CD4-positive, alpha-beta T cell treated with Interleukin-17A for 4 hours (primary cell): Measurements from ENCODE around the gene TOX3.

Experiments used
- DNase-seq: peaks from one replicate; pipeline ENCODE4 v3.0.0-alpha.2; 2020; ENCODE audit warnings: mixed read lengths

TOX3 gene

DNA sequence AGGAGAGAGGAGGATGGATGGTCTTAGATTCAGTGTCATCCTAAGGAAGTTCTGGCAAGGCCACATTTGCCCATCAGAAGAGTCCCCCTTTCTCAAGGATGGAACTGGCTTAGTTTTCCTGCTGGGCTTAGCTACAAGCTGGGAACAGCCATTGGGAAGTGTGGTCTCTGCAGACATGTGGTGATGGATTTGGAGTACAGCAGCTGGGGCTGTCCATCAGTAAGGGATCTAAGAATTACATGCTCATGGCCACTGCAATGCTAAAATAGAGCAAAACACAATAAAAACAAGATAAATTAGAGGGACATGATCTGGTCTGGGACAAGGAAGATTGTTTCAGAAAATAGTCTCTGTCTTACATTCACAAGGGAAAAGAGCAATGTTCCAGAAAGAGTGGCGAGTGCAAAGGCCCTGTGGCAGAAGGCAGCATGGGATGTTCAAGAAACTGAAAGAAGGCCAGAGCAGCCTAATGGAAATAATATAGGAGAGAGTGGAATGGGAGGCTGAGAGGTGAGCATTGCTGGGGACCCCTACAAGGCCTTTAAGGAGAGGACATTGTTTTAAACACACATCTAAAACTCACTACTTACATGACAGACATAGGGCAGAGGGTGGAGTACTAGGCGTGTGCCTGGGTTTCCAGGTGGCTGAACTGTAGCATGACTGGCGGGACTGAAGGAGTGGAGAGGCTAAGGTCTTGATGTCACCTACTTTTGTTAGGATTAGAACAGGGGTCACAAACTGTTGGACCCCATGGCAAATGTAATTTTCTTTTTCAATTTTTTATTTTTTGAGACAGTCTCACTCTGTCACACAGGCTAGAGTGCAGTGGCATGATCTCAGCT is 17.0 kb upstream of the TOX3 start:
- DNase-seq: no peak

GRCh38 chr16:52562770-52563169 is 15.8 kb upstream of the TOX3 start:
- no peak for DNase-seq

GRCh38 chr16:52561910-52562741 is 15.2 kb upstream of the TOX3 start:
- no peak for DNase-seq

DNA sequence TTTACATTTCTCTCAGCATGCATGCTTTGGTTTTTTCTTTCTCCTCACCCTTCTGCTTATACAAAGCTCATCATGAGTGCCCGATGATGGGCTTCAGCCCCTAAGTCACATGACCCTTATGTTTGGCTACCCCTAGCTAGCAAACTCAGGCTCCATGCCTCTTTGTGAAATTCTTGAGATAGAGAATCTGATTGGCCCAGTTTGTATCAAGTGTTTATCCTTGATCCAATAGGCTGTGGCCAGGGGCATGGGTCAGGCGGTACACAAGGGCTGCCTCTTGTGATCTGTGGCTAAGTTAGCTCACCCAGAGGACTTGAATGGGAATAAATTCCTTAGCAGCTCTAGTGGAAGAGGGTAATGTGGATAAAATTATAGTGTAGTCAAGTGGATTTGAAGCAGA is 11.5 kb upstream of the TOX3 start:
- DNase-seq: no peak

- no peak for DNase-seq
Observed at GRCh38 chr16:52557236-52557635, 10.3 kb upstream of the TOX3 start.

GRCh38 chr16:52556083-52556482 is 9.1 kb upstream of the TOX3 start:
- DNase-seq: no peak

- no peak for DNase-seq
Observed at GRCh38 chr16:52555572-52555971, 8.6 kb upstream of the TOX3 start.

GRCh38 chr16:52554334-52554733 is 7.4 kb upstream of the TOX3 start:
- DNase-seq: no peak

DNA sequence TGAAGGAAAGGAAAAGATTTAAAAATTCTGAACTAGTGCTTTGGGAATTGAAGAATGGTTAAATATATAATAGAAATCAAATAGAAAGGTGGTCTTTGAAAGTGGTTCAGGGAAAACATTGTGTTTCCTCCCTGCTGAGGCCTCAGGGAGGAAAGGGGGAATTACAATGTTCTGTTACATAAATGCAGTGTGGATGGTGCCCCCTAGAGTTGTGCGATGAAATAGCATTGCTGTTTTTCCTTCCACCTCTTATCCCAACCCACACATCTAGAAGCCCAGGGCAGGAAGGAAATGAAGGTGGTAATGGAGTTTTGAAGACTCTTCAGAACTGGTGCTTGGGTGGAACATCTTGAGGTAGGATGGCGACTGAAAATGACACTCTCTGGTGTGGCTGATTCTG is 6.4 kb upstream of the TOX3 start:
- DNase-seq: no peak

GRCh38 chr16:52552643-52553042 is 5.7 kb upstream of the TOX3 start:
- DNase-seq: no peak

- DNase-seq: no peak
Observed at GRCh38 chr16:52549011-52549692, 2.2 kb upstream of the TOX3 start.

- no peak for DNase-seq
Observed at GRCh38 chr16:52548261-52549010, 1.5 kb upstream of the TOX3 start.

- DNase-seq: no peak
Observed at GRCh38 chr16:52547834-52548215, 882 bp upstream of the TOX3 start.

GRCh38 chr16:52546291-52547003 is 496 bp downstream of the TOX3 start:
- DNase-seq: no peak

DNA sequence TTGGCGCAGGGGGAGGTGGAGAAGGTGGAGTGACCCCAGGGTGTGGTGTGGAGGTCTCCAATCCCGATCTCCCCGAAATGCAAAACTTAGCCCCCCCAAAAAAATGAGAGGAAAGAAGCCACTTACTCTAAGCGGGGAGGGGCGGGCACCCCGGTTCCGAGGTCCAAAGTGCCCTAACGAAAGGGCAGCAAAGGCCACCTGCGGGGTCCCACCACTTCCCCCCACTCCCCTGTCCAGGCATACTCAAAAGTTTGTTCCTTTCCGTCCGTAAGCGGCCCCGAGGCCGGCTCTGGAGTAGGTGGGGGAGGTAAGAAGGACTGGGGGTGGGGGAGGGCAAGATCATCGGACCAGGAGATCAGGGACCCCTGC is 1.1 kb downstream of the TOX3 start:
- no peak for DNase-seq

- DNase-seq: no peak
Observed at GRCh38 chr16:52545222-52545897, 1.6 kb downstream of the TOX3 start.

DNA sequence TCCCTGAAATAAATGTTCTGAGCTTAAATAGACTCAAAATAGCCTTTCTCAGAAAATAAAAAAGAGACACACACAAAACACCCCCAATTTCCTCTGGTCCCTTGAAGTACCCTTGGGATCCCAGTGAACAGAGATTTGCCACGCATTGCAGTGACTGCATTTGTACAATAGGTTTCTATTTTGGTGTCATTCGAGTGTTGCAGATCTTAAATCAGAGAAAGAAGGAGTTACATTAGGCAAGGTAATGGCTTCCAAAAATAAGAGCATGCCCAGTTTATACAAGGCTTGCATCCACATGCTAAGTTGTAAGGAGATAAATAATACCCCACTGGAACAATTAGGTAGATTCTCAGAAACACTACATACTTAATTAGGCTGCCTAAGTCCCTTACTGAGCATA is 2.2 kb downstream of the TOX3 start:
- DNase-seq: no peak

GRCh38 chr16:52543654-52544053 is 3.3 kb downstream of the TOX3 start:
- no peak for DNase-seq

DNA sequence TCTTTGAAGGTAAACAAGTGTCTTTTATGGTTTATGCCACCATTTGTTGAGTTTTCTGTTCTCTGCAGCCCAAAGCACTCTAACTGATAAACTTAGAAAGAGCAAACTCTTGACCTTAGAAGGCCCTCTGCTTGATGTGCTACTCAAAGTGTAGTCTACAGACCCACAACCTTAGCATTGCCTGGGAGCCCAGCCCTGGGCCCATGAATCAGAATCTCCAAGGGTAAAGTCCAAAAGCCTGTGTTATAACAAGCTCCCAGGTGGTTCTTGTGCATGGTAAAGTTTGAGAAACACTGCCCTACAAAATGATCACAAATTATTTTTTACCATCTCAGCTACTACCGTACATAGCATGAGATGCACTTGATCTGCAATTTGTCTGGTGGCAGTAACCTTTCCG is 6.0 kb downstream of the TOX3 start:
- DNase-seq: no peak

- DNase-seq: no peak
Observed at GRCh38 chr16:52539191-52539590, 7.8 kb downstream of the TOX3 start.

- DNase-seq: no peak
Observed at GRCh38 chr16:52538511-52538910, 8.4 kb downstream of the TOX3 start.

DNA sequence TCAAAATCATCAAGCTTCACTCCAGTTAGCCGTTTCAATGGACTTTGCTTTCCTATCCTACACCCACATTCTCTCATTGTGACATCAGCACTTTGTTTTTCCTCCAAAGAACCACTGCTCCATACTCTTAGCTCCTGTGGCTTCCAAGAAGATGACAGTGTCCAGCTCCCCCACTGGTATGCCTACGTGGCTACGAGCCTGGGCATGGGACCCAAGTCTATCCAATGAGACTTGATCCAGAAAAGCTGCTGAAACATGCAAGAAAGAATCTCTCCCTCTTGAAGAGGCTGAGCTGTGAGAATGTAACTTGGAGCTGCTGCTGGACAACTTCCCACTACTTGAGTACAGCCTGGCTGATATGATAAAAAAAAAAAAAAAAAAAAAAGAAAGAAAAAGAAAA is 9.4 kb downstream of the TOX3 start:
- DNase-seq: no peak
